HepG2 (cell line): ENCODE measurements around the gene BLMH. TPM values are rescaled to one million over a fixed set of nuclear protein-coding genes. Genes with fewer than 3 reads are reported as not detected.

Experiments used
- AHR ChIP-seq: IDR thresholded peaks from 2 replicates; pipeline ENCODE4 v1.6.1; 2018; ENCODE audit warnings: missing genetic modification reagents, missing compliant biosample characterization
- FOXA3 ChIP-seq: IDR thresholded peaks from 2 replicates; pipeline ENCODE4 v1.6.1; 2016; ENCODE audit warnings: missing genetic modification reagents, missing compliant biosample characterization
- HIVEP1 ChIP-seq: sonication (generic); formaldehyde crosslinking; IDR thresholded peaks from 2 replicates; pipeline ENCODE4 v1.4.0; 2020; ENCODE audit warnings: mild to moderate bottlenecking, missing genetic modification reagents
- KDM3A ChIP-seq: IDR thresholded peaks from 2 replicates; pipeline ENCODE4 v1.6.1; 2018; ENCODE audit warnings: low read depth, missing compliant biosample characterization
- KDM5A ChIP-seq: fragments of 200-600 bp; sonication (generic); IDR thresholded peaks from 2 replicates; pipeline ENCODE4 v1.7.0; 2018; ENCODE audit warnings: antibody characterized with exemption, mild to moderate bottlenecking, low read length, borderline replicate concordance
- KLF15 ChIP-seq: sonication (generic); formaldehyde crosslinking; IDR thresholded peaks from 2 replicates; pipeline ENCODE4 v1.8.1; 2023; ENCODE audit warnings: borderline replicate concordance, mild to moderate bottlenecking, inconsistent platforms, missing genetic modification reagents, mixed read lengths
- RAD21 ChIP-seq: fragments of 450-650 bp; formaldehyde crosslinking; IDR thresholded peaks from 2 replicates; pipeline ENCODE4 v1.5.0; 2020; ENCODE audit warnings: mild to moderate bottlenecking
- TCF12 ChIP-seq, 2 experiments: fragments of 450-650 bp in 1 of 2; sonication (generic) in 1 of 2; formaldehyde crosslinking in 1 of 2; IDR thresholded peaks; 2 replicates each; pipeline versions ENCODE4 v1.6.1 to v1.8.0; 2017 to 2022; ENCODE audit warnings: antibody characterized with exemption in 1 of 2, mild to moderate bottlenecking in 1 of 2, missing genetic modification reagents in 1 of 2, moderate library complexity in 1 of 2
- ZFAT ChIP-seq: sonication (generic); formaldehyde crosslinking; conservative IDR thresholded peaks from 2 replicates; pipeline ENCODE4 v1.8.1; 2023; ENCODE audit warnings: missing genetic modification reagents, inconsistent platforms
- ZNF256 ChIP-seq: sonication (generic); formaldehyde crosslinking; conservative IDR thresholded peaks from 2 replicates; pipeline ENCODE4 v1.4.0; 2020; ENCODE audit warnings: missing genetic modification reagents
- ZNF275 ChIP-seq: sonication (generic); formaldehyde crosslinking; IDR thresholded peaks from 2 replicates; pipeline ENCODE4 v1.8.0; 2022; ENCODE audit warnings: missing genetic modification reagents, mild to moderate bottlenecking, inconsistent platforms, borderline replicate concordance
- ZNF460 ChIP-seq: sonication (generic); formaldehyde crosslinking; IDR thresholded peaks from 2 replicates; pipeline ENCODE4 v1.5.1; 2020; ENCODE audit warnings: missing genetic modification reagents, mild to moderate bottlenecking, borderline replicate concordance
- ZNF552 ChIP-seq: sonication (generic); formaldehyde crosslinking; IDR thresholded peaks from 2 replicates; pipeline ENCODE4 v1.9.0; 2022; ENCODE audit warnings: missing genetic modification reagents, mild to moderate bottlenecking, borderline replicate concordance
- ZNF782 ChIP-seq: sonication (generic); formaldehyde crosslinking; IDR thresholded peaks from 2 replicates; pipeline ENCODE4 v1.4.0; 2020; ENCODE audit warnings: missing genetic modification reagents, mild to moderate bottlenecking, borderline replicate concordance
- ZSCAN20 ChIP-seq: sonication (generic); formaldehyde crosslinking; IDR thresholded peaks from 2 replicates; pipeline ENCODE4 v1.4.0; 2020; ENCODE audit warnings: missing genetic modification reagents, mild to moderate bottlenecking, borderline replicate concordance
- polyA plus RNA-seq, 8 experiments: library from polyadenylated mRNA; depleted of rRNA in 3 of 8; stranded (reverse) in 7 of 8; unstranded in 1 of 8; fragments of >200 nt; fragmentation: Illumina TruSeq in 4 of 8; extraction: Trizol in 4 of 8; gene quantifications; 2 replicates each; pipeline versions ENCODE4 v1.2.1 to v1.2.3, GENCODE V29; 2011 to 2016; ENCODE audit warnings: low read depth in 4 of 8, missing spikeins in 1 of 8, mixed read lengths in 1 of 8; ENCODE audit not compliant: insufficient read depth in 1 of 8
- total RNA-seq, 5 experiments: library from RNA; depleted of rRNA; stranded (reverse); fragments of >200 nt; fragmentation: Illumina TruSeq; extraction: Trizol; gene quantifications; 2 replicates each; pipeline ENCODE4 v1.2.3, GENCODE V29; 2016; ENCODE audit warnings: low read depth in 1 of 5
- TF ChIP-seq, protein P1 (sequence below): IDR thresholded peaks from 2 replicates; pipeline ENCODE4 v1.4.0; 2020; ENCODE audit warnings: mild to moderate bottlenecking, missing genetic modification reagents
- TF ChIP-seq, protein P2 (sequence below): sonication (generic); formaldehyde crosslinking; IDR thresholded peaks from 2 replicates; pipeline ENCODE4 v1.4.0; 2020; ENCODE audit warnings: missing genetic modification reagents, borderline replicate concordance
- TF ChIP-seq, protein P3 (sequence below): fragments of 450-650 bp; IDR thresholded peaks from 2 replicates; pipeline ENCODE4 v1.6.1; 2016

BLMH gene
- total and polyA plus RNA-seq, 2 of the 13 experiments (the other 11 are each of a cell fraction or from before 2014, with no cell fraction given) = 12.1 to 41.0 TPM

DNA sequence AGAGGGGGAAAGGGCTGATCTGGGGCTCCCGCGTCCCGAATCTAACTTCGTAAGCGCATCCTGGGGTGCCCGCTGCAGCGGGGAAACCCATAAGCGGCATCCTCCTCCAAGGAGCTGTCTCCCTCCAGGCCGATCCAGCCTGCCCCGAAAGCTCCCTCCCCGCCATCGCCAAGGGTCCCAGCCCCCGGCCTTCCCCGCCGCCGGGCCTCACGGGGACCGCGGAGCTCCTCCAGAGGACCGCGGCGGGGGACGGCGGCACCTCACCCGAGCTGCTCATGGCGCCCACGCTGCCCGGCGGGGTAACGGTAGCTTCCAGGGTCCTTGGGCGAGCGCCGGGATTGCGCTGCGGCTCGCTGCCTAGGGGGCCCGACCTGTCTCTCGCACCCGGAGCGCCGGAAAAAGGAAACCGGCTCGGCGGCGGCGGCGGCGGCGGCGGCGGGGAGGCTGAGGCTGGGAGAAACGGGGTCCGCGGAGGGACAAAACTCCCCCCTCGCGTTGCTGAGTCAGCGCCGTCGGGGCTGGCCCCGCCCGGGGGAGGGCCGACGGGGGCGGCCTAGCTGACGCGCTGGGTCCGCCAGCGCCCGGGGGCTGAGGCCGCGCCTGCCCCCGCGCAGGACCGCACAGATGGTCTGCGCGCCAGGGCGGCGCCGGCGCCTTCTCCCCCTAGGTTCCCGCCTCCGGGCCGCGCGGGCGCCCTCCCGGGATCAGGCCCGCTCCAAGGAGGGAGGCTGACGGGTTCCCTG lies at the start of gene BLMH (continued):
- TF ChIP-seq ZNF552 (CRISPR knock-in tag) (no peak), FOXA3 (CRISPR knock-in tag) (no peak), ZNF782 (CRISPR knock-in tag) (no peak), KDM3A (CRISPR knock-in tag) (peak; percentile 42; the same call in 1 of the 2 replicates), KLF15 (CRISPR knock-in tag) (peak; percentile 30; the same call in 1 of the 2 replicates), TCF12 (IDR thresholded peaks at IDR 0.05) (no peak), TCF12 (CRISPR knock-in tag; IDR thresholded peaks at IDR 0.05) (no peak), ZFAT (CRISPR knock-in tag) (no peak), RAD21 (CRISPR knock-in tag) (no peak; the same call in 1 of the 2 replicates), ZNF460 (no peak), KDM5A (peak; percentile 69; the same call in 1 of the 2 replicates), HIVEP1 (CRISPR knock-in tag) (0 out of 2 replicates have a peak, but pooled peaks have one; percentile 49), AHR (CRISPR knock-in tag) (no peak), ZNF275 (CRISPR knock-in tag) (no peak), ZNF256 (no peak), ZSCAN20 (CRISPR knock-in tag) (peak; percentile 4; the same call in 1 of the 2 replicates)
- TF ChIP-seq, protein P1, sequence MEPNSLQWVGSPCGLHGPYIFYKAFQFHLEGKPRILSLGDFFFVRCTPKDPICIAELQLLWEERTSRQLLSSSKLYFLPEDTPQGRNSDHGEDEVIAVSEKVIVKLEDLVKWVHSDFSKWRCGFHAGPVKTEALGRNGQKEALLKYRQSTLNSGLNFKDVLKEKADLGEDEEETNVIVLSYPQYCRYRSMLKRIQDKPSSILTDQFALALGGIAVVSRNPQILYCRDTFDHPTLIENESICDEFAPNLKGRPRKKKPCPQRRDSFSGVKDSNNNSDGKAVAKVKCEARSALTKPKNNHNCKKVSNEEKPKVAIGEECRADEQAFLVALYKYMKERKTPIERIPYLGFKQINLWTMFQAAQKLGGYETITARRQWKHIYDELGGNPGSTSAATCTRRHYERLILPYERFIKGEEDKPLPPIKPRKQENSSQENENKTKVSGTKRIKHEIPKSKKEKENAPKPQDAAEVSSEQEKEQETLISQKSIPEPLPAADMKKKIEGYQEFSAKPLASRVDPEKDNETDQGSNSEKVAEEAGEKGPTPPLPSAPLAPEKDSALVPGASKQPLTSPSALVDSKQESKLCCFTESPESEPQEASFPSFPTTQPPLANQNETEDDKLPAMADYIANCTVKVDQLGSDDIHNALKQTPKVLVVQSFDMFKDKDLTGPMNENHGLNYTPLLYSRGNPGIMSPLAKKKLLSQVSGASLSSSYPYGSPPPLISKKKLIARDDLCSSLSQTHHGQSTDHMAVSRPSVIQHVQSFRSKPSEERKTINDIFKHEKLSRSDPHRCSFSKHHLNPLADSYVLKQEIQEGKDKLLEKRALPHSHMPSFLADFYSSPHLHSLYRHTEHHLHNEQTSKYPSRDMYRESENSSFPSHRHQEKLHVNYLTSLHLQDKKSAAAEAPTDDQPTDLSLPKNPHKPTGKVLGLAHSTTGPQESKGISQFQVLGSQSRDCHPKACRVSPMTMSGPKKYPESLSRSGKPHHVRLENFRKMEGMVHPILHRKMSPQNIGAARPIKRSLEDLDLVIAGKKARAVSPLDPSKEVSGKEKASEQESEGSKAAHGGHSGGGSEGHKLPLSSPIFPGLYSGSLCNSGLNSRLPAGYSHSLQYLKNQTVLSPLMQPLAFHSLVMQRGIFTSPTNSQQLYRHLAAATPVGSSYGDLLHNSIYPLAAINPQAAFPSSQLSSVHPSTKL (CRISPR knock-in tag) = no peak
- TF ChIP-seq, protein P2, sequence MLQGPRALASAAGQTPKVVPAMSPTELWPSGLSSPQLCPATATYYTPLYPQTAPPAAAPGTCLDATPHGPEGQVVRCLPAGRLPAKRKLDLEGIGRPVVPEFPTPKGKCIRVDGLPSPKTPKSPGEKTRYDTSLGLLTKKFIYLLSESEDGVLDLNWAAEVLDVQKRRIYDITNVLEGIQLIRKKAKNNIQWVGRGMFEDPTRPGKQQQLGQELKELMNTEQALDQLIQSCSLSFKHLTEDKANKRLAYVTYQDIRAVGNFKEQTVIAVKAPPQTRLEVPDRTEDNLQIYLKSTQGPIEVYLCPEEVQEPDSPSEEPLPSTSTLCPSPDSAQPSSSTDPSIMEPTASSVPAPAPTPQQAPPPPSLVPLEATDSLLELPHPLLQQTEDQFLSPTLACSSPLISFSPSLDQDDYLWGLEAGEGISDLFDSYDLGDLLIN = no peak
- TF ChIP-seq, protein P3, sequence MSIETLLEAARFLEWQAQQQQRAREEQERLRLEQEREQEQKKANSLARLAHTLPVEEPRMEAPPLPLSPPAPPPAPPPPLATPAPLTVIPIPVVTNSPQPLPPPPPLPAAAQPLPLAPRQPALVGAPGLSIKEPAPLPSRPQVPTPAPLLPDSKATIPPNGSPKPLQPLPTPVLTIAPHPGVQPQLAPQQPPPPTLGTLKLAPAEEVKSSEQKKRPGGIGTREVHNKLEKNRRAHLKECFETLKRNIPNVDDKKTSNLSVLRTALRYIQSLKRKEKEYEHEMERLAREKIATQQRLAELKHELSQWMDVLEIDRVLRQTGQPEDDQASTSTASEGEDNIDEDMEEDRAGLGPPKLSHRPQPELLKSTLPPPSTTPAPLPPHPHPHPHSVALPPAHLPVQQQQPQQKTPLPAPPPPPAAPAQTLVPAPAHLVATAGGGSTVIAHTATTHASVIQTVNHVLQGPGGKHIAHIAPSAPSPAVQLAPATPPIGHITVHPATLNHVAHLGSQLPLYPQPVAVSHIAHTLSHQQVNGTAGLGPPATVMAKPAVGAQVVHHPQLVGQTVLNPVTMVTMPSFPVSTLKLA = no peak
